Umbilical cord (tissue), 2 donors: ENCODE measurements around the gene NAALADL2. TPM values are rescaled to one million over a fixed set of nuclear protein-coding genes. Genes with fewer than 3 reads are reported as not detected.
A peak's percentile ranks its signal among the peaks of the same experiment; 100 is the strongest.
"Not testable (repeated sequence)": the region's sequence is repeated elsewhere in the genome, so short reads cannot be mapped to it uniquely, and the experiment has no call there.

ENCODE experiments used
- DNase-seq: peaks from one replicate; pipeline ENCODE4 v3.0.0-alpha.2; 2015; ENCODE audit warnings: low spot score
- total RNA-seq: library from RNA; depleted of rRNA; stranded (reverse); fragments of >200 nt; gene quantifications from one replicate; pipeline ENCODE4 v1.2.3, GENCODE V29; 2014; ENCODE audit warnings: low replicate concordance; ENCODE audit not compliant: insufficient read depth

NAALADL2 gene
- total RNA-seq, 1 donor from 2014 or later, result 62.6 TPM

GRCh38 chr3:175564363-175564762 is 705.2 kb downstream of the NAALADL2 start:
- no peak for DNase-seq

- DNase-seq, result no peak
Observed at GRCh38 chr3:175571096-175571495, 712.0 kb downstream of the NAALADL2 start.

GRCh38 chr3:175573226-175573625 is 714.1 kb downstream of the NAALADL2 start:
- DNase-seq, result no peak

- DNase-seq, result no peak
Observed at GRCh38 chr3:175580318-175580717, 721.2 kb downstream of the NAALADL2 start.

- no peak for DNase-seq
Observed at GRCh38 chr3:175585898-175586297, 726.8 kb downstream of the NAALADL2 start.

GRCh38 chr3:175590745-175591144 is 731.6 kb downstream of the NAALADL2 start:
- DNase-seq, result no peak

- DNase-seq, result no peak
Observed at GRCh38 chr3:175591375-175591774, 732.2 kb downstream of the NAALADL2 start.

- DNase-seq, result no peak
Observed at GRCh38 chr3:175593331-175593730, 734.2 kb downstream of the NAALADL2 start.

GRCh38 chr3:175598740-175599139 is 739.6 kb downstream of the NAALADL2 start:
- DNase-seq, result no peak

GRCh38 chr3:175601521-175601920 is 742.4 kb downstream of the NAALADL2 start:
- no peak for DNase-seq

GRCh38 chr3:175605851-175606250 is 746.7 kb downstream of the NAALADL2 start:
- no peak for DNase-seq

- DNase-seq, result no peak
Observed at GRCh38 chr3:175606650-175607318, 747.6 kb downstream of the NAALADL2 start.

GRCh38 chr3:175608356-175608755 is 749.2 kb downstream of the NAALADL2 start:
- no peak for DNase-seq

GRCh38 chr3:175608911-175609310 is 749.8 kb downstream of the NAALADL2 start:
- DNase-seq, result no peak

- peak; percentile 59 for DNase-seq
Observed at GRCh38 chr3:175612487-175613196, 753.5 kb downstream of the NAALADL2 start.

- not testable (repeated sequence) for DNase-seq
Observed at GRCh38 chr3:175614107-175614506, 755.0 kb downstream of the NAALADL2 start.

- DNase-seq, result no peak
Observed at GRCh38 chr3:175617247-175617646, 758.1 kb downstream of the NAALADL2 start.

- DNase-seq, result no peak
Observed at GRCh38 chr3:175619369-175619768, 760.2 kb downstream of the NAALADL2 start.

- no peak for DNase-seq
Observed at GRCh38 chr3:175620093-175620492, 761.0 kb downstream of the NAALADL2 start.

GRCh38 chr3:175620532-175620931 is 761.4 kb downstream of the NAALADL2 start:
- DNase-seq, result no peak

- DNase-seq, result no peak
Observed at GRCh38 chr3:175640958-175641357, 781.8 kb downstream of the NAALADL2 start.

- no peak for DNase-seq
Observed at GRCh38 chr3:175646865-175647264, 787.7 kb downstream of the NAALADL2 start.

GRCh38 chr3:175648899-175649298 is 789.8 kb downstream of the NAALADL2 start:
- DNase-seq, result no peak
